WTC11 (cell line): ENCODE results near the gene AOX1. TPM values are rescaled to one million over a fixed set of nuclear protein-coding genes. Genes with fewer than 3 reads are reported as not detected.

Experiments
- ATAC-seq: fragments of 200-7000 bp; cut with Tn5 transposase; 2 replicates; pipeline ENCODE4 v1.10.0; 2021; ENCODE audit warnings: mild to moderate bottlenecking, moderate library complexity
- CTCF ChIA-PET: fragments of 300-600 bp; sonication (Branson Sonifier 250); formaldehyde crosslinking; loops from one replicate; lab custom pipeline; 2021; ENCODE audit warnings: antibody characterized with exemption; lab: Charles Lee
- POLR2A ChIA-PET: fragments of 350-600 bp; sonication (Branson Sonifier 250); formaldehyde crosslinking; loops from one replicate; lab custom pipeline; 2021; ENCODE audit warnings: antibody characterized with exemption; lab: Charles Lee
- DNase-seq: peaks from one replicate; pipeline ENCODE4 v3.0.0; 2021; ENCODE audit warnings: low spot score
- H3K27ac Mint-ChIP-seq: 2 replicates; pipeline ENCODE4 v1.8.0; 2021; ENCODE audit warnings: mixed read lengths
- H3K27me3 Mint-ChIP-seq: 2 replicates; pipeline ENCODE4 v1.8.0; 2021; ENCODE audit warnings: low read depth, mild to moderate bottlenecking, moderate library complexity, mixed read lengths
- H3K36me3 Mint-ChIP-seq: 2 replicates; pipeline ENCODE4 v1.8.0; 2021; ENCODE audit warnings: mixed read lengths
- H3K4me1 Mint-ChIP-seq: 2 replicates; pipeline ENCODE4 v1.8.0; 2022; ENCODE audit warnings: mixed read lengths
- H3K4me3 Mint-ChIP-seq: 2 replicates; pipeline ENCODE4 v1.8.0; 2021; ENCODE audit warnings: mild to moderate bottlenecking, moderate library complexity, mixed read lengths
- H3K9me3 Mint-ChIP-seq: 2 replicates; pipeline ENCODE4 v1.8.0; 2021; ENCODE audit warnings: mixed read lengths
- AFF4 ChIP-seq: sonication (generic); formaldehyde crosslinking; IDR thresholded peaks from 2 replicates; pipeline ENCODE4 v1.8.1; 2023; ENCODE audit warnings: mild to moderate bottlenecking, missing genetic modification reagents, borderline replicate concordance
- ATF1 ChIP-seq: sonication (generic); formaldehyde crosslinking; IDR thresholded peaks from 2 replicates; pipeline ENCODE4 v1.8.1; 2023; ENCODE audit warnings: mild to moderate bottlenecking, moderate library complexity, missing genetic modification reagents
- ATF2 ChIP-seq: sonication (generic); formaldehyde crosslinking; IDR thresholded peaks from 2 replicates; pipeline ENCODE4 v1.8.1; 2022; ENCODE audit warnings: low read depth, missing genetic modification reagents, borderline replicate concordance
- CDX4 ChIP-seq: fragments of 250-450 bp; sonication (Bioruptor Pico); IDR thresholded peaks from 2 replicates; pipeline ENCODE4 v1.9.0; 2021; ENCODE audit warnings: moderate library complexity, mild to moderate bottlenecking, inconsistent platforms, borderline replicate concordance
- CTCF ChIP-seq: fragments of 200-600 bp; IDR thresholded peaks from 2 replicates; pipeline ENCODE4 v1.8.0; 2022; ENCODE audit warnings: antibody characterized with exemption
- ERG ChIP-seq: fragments of 250-450 bp; sonication (Bioruptor Pico); IDR thresholded peaks from 2 replicates; pipeline ENCODE4 v1.8.0; 2021; ENCODE audit warnings: mild to moderate bottlenecking
- ETV6 ChIP-seq: sonication (generic); formaldehyde crosslinking; IDR thresholded peaks from 2 replicates; pipeline ENCODE4 v1.8.1; 2022; ENCODE audit warnings: mild to moderate bottlenecking, missing genetic modification reagents
- FOXP1 ChIP-seq: sonication (generic); formaldehyde crosslinking; IDR thresholded peaks from 2 replicates; pipeline ENCODE4 v1.8.0; 2022; ENCODE audit warnings: missing genetic modification reagents, mild to moderate bottlenecking, moderate library complexity, borderline replicate concordance
- MYBL2 ChIP-seq: sonication (generic); formaldehyde crosslinking; IDR thresholded peaks from 2 replicates; pipeline ENCODE4 v1.8.1; 2023; ENCODE audit warnings: mild to moderate bottlenecking, moderate library complexity, missing genetic modification reagents
- NFYB ChIP-seq: sonication (generic); formaldehyde crosslinking; conservative IDR thresholded peaks from 2 replicates; pipeline ENCODE4 v1.8.0; 2022; ENCODE audit warnings: low read depth, missing genetic modification reagents
- PRDM15 ChIP-seq: sonication (generic); formaldehyde crosslinking; IDR thresholded peaks from 2 replicates; pipeline ENCODE4 v1.8.0; 2022; ENCODE audit warnings: missing genetic modification reagents
- SMAD3 ChIP-seq: sonication (generic); formaldehyde crosslinking; IDR thresholded peaks from 2 replicates; pipeline ENCODE4 v1.8.0; 2022; ENCODE audit warnings: missing genetic modification reagents, mild to moderate bottlenecking, borderline replicate concordance
- TEAD4 ChIP-seq: sonication (generic); formaldehyde crosslinking; IDR thresholded peaks from 2 replicates; pipeline ENCODE4 v1.8.0; 2022; ENCODE audit warnings: mild to moderate bottlenecking, missing genetic modification reagents
- ZMAT4 ChIP-seq: fragments of 250-450 bp; sonication (Bioruptor Pico); IDR thresholded peaks from 2 replicates; pipeline ENCODE4 v1.9.0; 2021; ENCODE audit warnings: mild to moderate bottlenecking
- ZNF138 ChIP-seq: sonication (generic); formaldehyde crosslinking; conservative IDR thresholded peaks from 2 replicates; pipeline ENCODE4 v1.8.1; 2022; ENCODE audit warnings: mild to moderate bottlenecking, moderate library complexity, missing genetic modification reagents
- ZNF416 ChIP-seq: fragments of 250-450 bp; sonication (Bioruptor Pico); IDR thresholded peaks from 2 replicates; pipeline ENCODE4 v1.9.0; 2021; ENCODE audit warnings: mild to moderate bottlenecking, inconsistent platforms
- ZNF425 ChIP-seq: fragments of 250-450 bp; sonication (Bioruptor Pico); conservative IDR thresholded peaks from 2 replicates; pipeline ENCODE4 v1.9.0; 2021; ENCODE audit warnings: mild to moderate bottlenecking
- total RNA-seq: library from RNA; stranded (reverse); gene quantifications from 3 replicates; pipeline ENCODE4 v1.2.3, GENCODE V29; 2021

AOX1 gene
- total RNA-seq, 1 experiment from 2014 or later = 4.8 TPM

- TF ChIP-seq ZNF138 = no peak
Measured at GRCh38 chr2:200578778-200579177, 7.0 kb upstream of the AOX1 start (continued).

- no peaks in the 10 kb centered on the region for H3K9me3 Mint-ChIP-seq
- peak overlapping the region; percentile 24; the same call in 1 of the 2 replicates for H3K4me3 Mint-ChIP-seq
- H3K4me1 Mint-ChIP-seq = peaks cover 10% of the 10 kb centered on the region
- peaks cover 24% of the 10 kb centered on the region for H3K27me3 Mint-ChIP-seq
- ChIA-PET POLR2A (no interaction called here), CTCF (interaction anchor here (1.2 to 2.8 kb wide), 5 partner anchors 8 to 151 kb away, joined by 4 to 19 read pairs (median 5); partner anchors contain the start of gene SGO2)
- H3K36me3 Mint-ChIP-seq = no peaks in the 10 kb centered on the region
- TF ChIP-seq ZNF425 (CRISPR knock-in tag) (no peak), CTCF (no peak), SMAD3 (CRISPR knock-in tag) (no peak), ATF2 (CRISPR knock-in tag) (no peak), ZNF416 (CRISPR knock-in tag) (no peak), ERG (CRISPR knock-in tag) (no peak), AFF4 (no peak), ETV6 (CRISPR knock-in tag) (no peak), NFYB (CRISPR knock-in tag) (no peak), TEAD4 (CRISPR knock-in tag) (no peak), FOXP1 (CRISPR knock-in tag) (no peak)
- ATAC-seq = no peak
- no peak for DNase-seq
- H3K27ac Mint-ChIP-seq = no peak overlapping the region
Measured at GRCh38 chr2:200584639-200585038, 1.2 kb upstream of the AOX1 start.

GRCh38 chr2:200585340-200585729, 479 bp upstream of the AOX1 start:
- Mint-ChIP-seq H3K27me3 (peaks cover 24% of the 10 kb centered on the region), H3K36me3 (no peaks in the 10 kb centered on the region), H3K4me1 (peaks cover 10% of the 10 kb centered on the region), H3K27ac (peak overlapping the region; percentile 74; the same call in 1 of the 2 replicates), H3K4me3 (peak overlapping the region; percentile 83), H3K9me3 (no peaks in the 10 kb centered on the region)
- DNase-seq (no peak), ATAC-seq (no peak)
- POLR2A ChIA-PET = no interaction called here
- CTCF ChIA-PET = interaction anchor here (0.6 to 3.1 kb wide), 22 partner anchors 9 to 600 kb away, joined by 3 to 38 read pairs (median 5); partner anchors contain the start of genes KCTD18 and SGO2
- TF ChIP-seq ZMAT4 (CRISPR knock-in tag) (no peak), MYBL2 (no peak), ZNF416 (CRISPR knock-in tag) (no peak), PRDM15 (CRISPR knock-in tag) (no peak), ATF1 (no peak), CDX4 (CRISPR knock-in tag) (no peak)
